Liver (tissue), 9 donors: ENCODE results near the gene CREB3L1. TPM values are rescaled to one million over a fixed set of nuclear protein-coding genes. Genes with fewer than 3 reads are reported as not detected.

ENCODE experiments used
- DNase-seq: peaks from one replicate; pipeline ENCODE4 v3.0.0-alpha.2; 2017; ENCODE audit warnings: low spot score
- H3K27ac ChIP-seq, 2 donors: one replicate each; pipeline ENCODE4 v1.7.0; 2013; ENCODE audit warnings: inconsistent platforms in 2 of 2, low read length in 2 of 2, control low read depth in 1 of 2, low read depth in 1 of 2, mild to moderate bottlenecking in 1 of 2
- H3K27me3 ChIP-seq, 4 donors: one replicate each; pipeline versions ENCODE4 v1.6.1 to v1.7.0; 2013; ENCODE audit warnings: low read length in 3 of 4, inconsistent platforms in 1 of 4, mild to moderate bottlenecking in 1 of 4, moderate library complexity in 1 of 4; ENCODE audit not compliant: control insufficient read depth in 4 of 4, insufficient read depth in 4 of 4
- H3K36me3 ChIP-seq, 4 donors: one replicate each; pipeline versions ENCODE4 v1.6.1 to v1.7.0; 2013; ENCODE audit warnings: low read length in 3 of 4, mild to moderate bottlenecking in 3 of 4, low read depth in 1 of 4, moderate library complexity in 1 of 4; ENCODE audit not compliant: control insufficient read depth in 4 of 4, insufficient read depth in 3 of 4
- H3K4me1 ChIP-seq, 4 donors: one replicate each; pipeline versions ENCODE4 v1.6.1 to v1.7.0; 2013; ENCODE audit warnings: low read length in 3 of 4, mild to moderate bottlenecking in 3 of 4, moderate library complexity in 1 of 4; ENCODE audit not compliant: control insufficient read depth in 4 of 4, insufficient read depth in 4 of 4
- H3K4me3 ChIP-seq, 3 donors: one replicate each; pipeline versions ENCODE4 v1.6.1 to v1.7.0; 2013; ENCODE audit warnings: low read length in 3 of 3, control low read depth in 1 of 3, low read depth in 1 of 3, mild to moderate bottlenecking in 1 of 3
- H3K9ac ChIP-seq, 2 donors: one replicate each; pipeline ENCODE4 v1.7.0; 2013; ENCODE audit warnings: low read length in 2 of 2, mild to moderate bottlenecking in 2 of 2, moderate library complexity in 2 of 2, control low read depth in 1 of 2, low read depth in 1 of 2
- H3K9me3 ChIP-seq, 4 donors: one replicate each; pipeline versions ENCODE4 v1.6.1 to v1.7.0; 2013; ENCODE audit warnings: low read length in 3 of 4; ENCODE audit not compliant: control insufficient read depth in 4 of 4
- ATF3 ChIP-seq: IDR thresholded peaks from 2 replicates; pipeline ENCODE4 v1.6.1; 2016; ENCODE audit warnings: antibody characterized with exemption
- CTCF ChIP-seq: fragments of 150-350 bp; IDR thresholded peaks from 2 replicates; pipeline ENCODE4 v1.5.1; 2017; ENCODE audit warnings: improper control_type of control experiment, low read depth, low read length; ENCODE audit not compliant: missing input control
- EGR1 ChIP-seq, 2 donors: IDR thresholded peaks; 2 replicates each; pipeline ENCODE4 v1.6.1; 2016 to 2018; ENCODE audit warnings: antibody characterized with exemption in 2 of 2, low read depth in 2 of 2
- FOXA1 ChIP-seq: IDR thresholded peaks from 2 replicates; pipeline ENCODE4 v1.6.1; 2016; ENCODE audit warnings: antibody characterized with exemption
- FOXA2 ChIP-seq: IDR thresholded peaks from 2 replicates; pipeline ENCODE4 v1.6.1; 2016; ENCODE audit warnings: antibody characterized with exemption
- GABPA ChIP-seq, 2 donors: IDR thresholded peaks in 1 of 2; conservative IDR thresholded peaks in 1 of 2; 2 replicates each; pipeline ENCODE4 v1.6.1; 2016; ENCODE audit warnings: antibody characterized with exemption in 2 of 2, mild to moderate bottlenecking in 1 of 2, moderate library complexity in 1 of 2
- HNF4A ChIP-seq, 2 donors: conservative IDR thresholded peaks; 2 replicates each; pipeline ENCODE4 v1.6.1; 2016; ENCODE audit warnings: antibody characterized with exemption in 2 of 2, mild to moderate bottlenecking in 2 of 2
- HNF4G ChIP-seq: IDR thresholded peaks from 2 replicates; pipeline ENCODE4 v1.6.1; 2016; ENCODE audit warnings: antibody characterized with exemption
- JUND ChIP-seq, 2 donors: IDR thresholded peaks; 2 replicates each; pipeline ENCODE4 v1.6.1; 2016; ENCODE audit warnings: antibody characterized with exemption in 2 of 2
- MAX ChIP-seq: IDR thresholded peaks from 2 replicates; pipeline ENCODE4 v1.6.1; 2016; ENCODE audit warnings: antibody characterized with exemption
- NR2F2 ChIP-seq: IDR thresholded peaks from 2 replicates; pipeline ENCODE4 v1.6.1; 2016; ENCODE audit warnings: antibody characterized with exemption
- RAD21 ChIP-seq, 2 donors: IDR thresholded peaks; 2 replicates each; pipeline ENCODE4 v1.6.1; 2016; ENCODE audit warnings: antibody characterized with exemption in 2 of 2, mild to moderate bottlenecking in 2 of 2
- REST ChIP-seq: IDR thresholded peaks from 2 replicates; pipeline ENCODE4 v1.6.1; 2016; ENCODE audit warnings: antibody characterized with exemption, mild to moderate bottlenecking
- RXRA ChIP-seq, 2 donors: IDR thresholded peaks; 2 replicates each; pipeline ENCODE4 v1.6.1; 2017 to 2018; ENCODE audit warnings: antibody characterized with exemption in 2 of 2, mild to moderate bottlenecking in 1 of 2
- SP1 ChIP-seq: IDR thresholded peaks from 2 replicates; pipeline ENCODE4 v1.6.1; 2018; ENCODE audit warnings: antibody characterized with exemption, mild to moderate bottlenecking
- TAF1 ChIP-seq: conservative IDR thresholded peaks from 2 replicates; pipeline ENCODE4 v1.6.1; 2016; ENCODE audit warnings: antibody characterized with exemption, mild to moderate bottlenecking
- YY1 ChIP-seq: IDR thresholded peaks from 2 replicates; pipeline ENCODE4 v1.6.1; 2016; ENCODE audit warnings: antibody characterized with exemption, mild to moderate bottlenecking
- ZBTB33 ChIP-seq: IDR thresholded peaks from 2 replicates; pipeline ENCODE4 v1.6.1; 2016; ENCODE audit warnings: antibody characterized with exemption
- WGBS: extraction: QIAGEN DNeasy Blood & Tissue Kit; methylation state at CpG from one replicate; pipeline ENCODE4 v1.1.7; 2013; 5-methylcytosine and 5-hydroxymethylcytosine counted together
- polyA plus RNA-seq, 2 donors: library from polyadenylated mRNA; stranded (reverse) in 1 of 2; unstranded in 1 of 2; fragments of 200-250 nt in 1 of 2; fragments of >200 nt in 1 of 2; fragmentation: Nextera tagmentation in 1 of 2; extraction: Ambion mirVana in 1 of 2; gene quantifications; one replicate each; pipeline versions ENCODE4 v1.2.1 to v1.2.3, GENCODE V29; 2013 to 2015
- total RNA-seq, 2 donors: library from RNA; depleted of rRNA; stranded (reverse); fragments of >200 nt; gene quantifications; one replicate each; pipeline ENCODE4 v1.2.3, GENCODE V29; 2014
- donor health status: healthy.
- donor health status: healthy.
- donor health status: healthy.
- donor health status: healthy.
- donor health status: healthy.

The CREB3L1 gene
- total and polyA plus RNA-seq, 4 donors, result 0.14 to 1.3 (median 0.33) TPM

DNA sequence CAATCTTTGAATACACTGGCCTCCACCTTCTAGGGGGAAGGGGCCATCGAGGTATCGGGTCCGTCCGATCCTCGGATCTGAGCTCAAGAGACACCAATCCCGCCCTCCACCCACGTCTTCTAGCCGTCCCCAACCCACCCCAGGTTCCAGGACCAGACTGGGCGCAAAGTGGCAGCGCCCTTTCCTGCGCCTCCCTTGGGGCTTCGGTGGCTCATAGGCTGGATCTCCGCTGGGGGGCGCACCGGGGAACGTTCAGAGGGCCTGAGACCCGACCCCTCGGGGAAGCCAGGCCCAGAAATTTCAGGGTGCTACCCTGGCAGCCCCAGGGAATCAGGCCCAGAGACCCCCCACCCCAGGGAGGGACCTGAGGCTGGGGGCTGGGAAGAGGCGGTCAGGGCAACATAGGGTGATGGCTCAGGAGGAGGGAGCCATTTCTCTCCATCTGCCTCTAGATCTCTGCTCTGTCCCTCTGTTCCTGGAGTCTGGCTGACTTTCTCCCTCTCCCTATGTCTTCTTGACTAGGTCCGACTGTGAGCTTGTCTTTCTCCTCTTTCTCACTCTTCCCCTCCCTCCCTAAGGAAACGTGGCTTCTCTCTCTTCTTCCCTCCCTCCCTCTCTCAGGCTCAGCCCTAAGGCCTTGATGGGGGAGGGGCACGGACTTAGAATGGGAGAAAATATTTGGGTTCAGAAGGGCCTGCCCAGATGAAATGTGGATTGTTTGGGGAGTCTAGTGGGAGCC lies 1.1 kb downstream of the CREB3L1 start:
- H3K27me3 ChIP-seq, result peaks cover 0 to 31% (median 15%) of the 10 kb centered on the region in 4 donors
- peak overlapping the region in 1 of 3 donors; percentile 35 for H3K4me3 ChIP-seq
- DNase-seq, result no peak
- no peak overlapping the region for H3K9ac ChIP-seq
- H3K9me3 ChIP-seq, result no peaks in the 10 kb centered on the region
- peak overlapping the region in 1 of 2 donors; percentile 8 for H3K27ac ChIP-seq
- WGBS, result 18% methylated on average over 22 of the region's 22 CpGs
- H3K36me3 ChIP-seq, result no peaks in the 10 kb centered on the region
- H3K4me1 ChIP-seq, result peaks cover 10 to 32% (median 12%) of the 10 kb centered on the region in 4 donors
- TF ChIP-seq FOXA1, result no peak
- TF ChIP-seq EGR1 (IDR thresholded peaks at IDR 0.05; ENCODE audit: low read depth in 2 of 2), result no peak
- no peak for TF ChIP-seq ATF3
- no peak for TF ChIP-seq GABPA (IDR thresholded peaks at IDR 0.05 in 1 of 2, conservative IDR thresholded peaks at IDR 0.05 in 1 of 2)
- TF ChIP-seq NR2F2, result no peak
- no peak for TF ChIP-seq SP1
- TF ChIP-seq HNF4A (conservative IDR thresholded peaks at IDR 0.05), result no peak
- no peak for TF ChIP-seq MAX
- no peak for TF ChIP-seq ZBTB33
- no peak for TF ChIP-seq YY1
- TF ChIP-seq RXRA (IDR thresholded peaks at IDR 0.05), result no peak
- TF ChIP-seq HNF4G, result no peak
- TF ChIP-seq JUND (IDR thresholded peaks at IDR 0.05), result no peak
- TF ChIP-seq FOXA2, result no peak
- TF ChIP-seq TAF1, result no peak
- TF ChIP-seq RAD21 (IDR thresholded peaks at IDR 0.05), result no peak

DNA sequence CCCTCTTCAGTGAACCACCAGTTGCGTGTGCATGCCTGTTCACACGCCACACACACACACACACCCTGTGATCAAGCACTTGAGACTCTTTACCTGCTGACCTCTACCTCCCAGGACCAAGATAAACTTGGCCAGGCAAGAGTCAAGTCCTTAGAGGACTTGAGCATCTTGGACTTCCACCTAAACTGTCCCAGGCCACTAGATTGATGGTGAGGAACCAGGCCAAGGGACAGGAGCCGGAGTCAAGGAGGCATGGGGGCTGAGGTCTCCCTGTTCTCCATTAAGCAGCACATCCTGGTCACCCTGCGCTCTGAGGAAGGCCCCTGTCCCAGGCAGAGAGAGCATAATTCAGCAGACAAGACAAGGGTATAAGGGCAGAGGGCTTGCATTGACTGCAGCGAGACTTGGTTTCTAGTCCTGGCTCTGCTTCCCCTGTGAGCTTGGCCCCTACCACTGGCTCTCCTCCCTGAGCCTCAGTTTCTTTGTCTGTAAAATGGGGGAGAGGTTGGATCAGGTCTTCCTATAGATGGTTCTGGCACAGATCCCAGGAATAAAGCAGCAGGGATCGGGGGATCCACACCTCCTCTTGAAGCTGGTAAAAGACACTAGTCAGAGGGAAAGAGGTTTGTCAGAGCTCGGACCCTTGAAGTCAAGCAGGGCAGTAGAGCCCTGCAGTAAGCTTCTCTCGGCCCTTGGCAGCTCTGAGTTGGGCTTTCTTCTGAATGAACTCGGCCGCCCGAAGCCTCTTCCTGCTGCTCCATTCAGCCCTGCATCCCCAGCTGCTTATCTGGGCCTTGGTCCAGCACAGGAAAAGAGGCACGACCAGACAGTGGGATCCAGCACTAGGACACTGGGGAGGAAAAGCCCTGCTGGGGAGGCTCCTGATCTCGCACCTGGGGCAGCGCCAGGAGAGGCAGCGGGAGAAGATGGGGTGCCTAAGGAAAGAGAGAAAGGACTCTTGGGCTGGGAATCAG lies 2.0 kb downstream of the CREB3L1 start:
- 62% methylated on average over 15 of the region's 15 CpGs for WGBS
- Histone ChIP-seq H3K9me3 (no peaks in the 10 kb centered on the region), H3K36me3 (no peaks in the 10 kb centered on the region), H3K4me1 (peaks cover 7 to 24% (median 9%) of the 10 kb centered on the region in 4 donors), H3K4me3 (no peak overlapping the region), H3K27me3 (peaks cover 0 to 36% (median 15%) of the 10 kb centered on the region in 4 donors), H3K27ac (peak overlapping the region in 1 of 2 donors; percentile 8), H3K9ac (no peak overlapping the region)
- TF ChIP-seq FOXA2, result no peak
- no peak for TF ChIP-seq HNF4G
- no peak for TF ChIP-seq TAF1
- TF ChIP-seq JUND (IDR thresholded peaks at IDR 0.05), result no peak
- TF ChIP-seq ATF3, result no peak
- no peak for TF ChIP-seq CTCF
- TF ChIP-seq REST, result no peak
- TF ChIP-seq GABPA (IDR thresholded peaks at IDR 0.05 in 1 of 2, conservative IDR thresholded peaks at IDR 0.05 in 1 of 2), result no peak
- DNase-seq, result no peak
